ENCODE data around the gene GRK2.
A peak's percentile ranks its signal among the peaks of the same experiment; 100 is the strongest.
"Not testable (repeated sequence)": the region's sequence is repeated elsewhere in the genome, so short reads cannot be mapped to it uniquely, and the experiment has no call there.

GRK2 gene

DNA sequence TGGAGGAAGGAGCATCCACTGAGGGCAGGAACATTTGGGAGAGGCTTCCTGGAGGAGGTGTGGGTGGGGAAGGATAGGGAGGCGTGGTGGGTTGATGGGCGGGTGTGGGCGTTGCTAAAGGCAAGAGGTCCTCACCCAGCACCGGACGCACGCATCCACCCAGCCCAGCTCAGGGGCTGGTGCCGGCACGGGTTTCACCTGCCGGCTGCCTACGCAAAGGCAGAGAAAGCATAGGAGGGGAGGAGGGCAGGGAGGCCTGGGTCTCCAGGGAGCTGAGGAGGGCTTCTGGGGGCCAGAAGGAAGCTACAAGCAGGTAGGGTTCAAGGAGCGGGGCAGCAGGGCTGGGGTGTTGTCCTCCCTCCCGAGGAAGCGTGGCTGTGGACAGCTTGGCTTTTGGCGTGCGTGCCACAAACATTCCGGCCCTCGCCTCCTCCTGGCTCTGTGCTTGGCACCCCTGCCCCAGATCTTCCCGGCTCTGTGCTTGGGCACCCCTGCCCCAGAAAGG, 44.8 kb downstream of the GRK2 start:
- no peak for DNase-seq (ENCODE audit: low read depth in 1 of 2, low spot score in 1 of 2)

DNA sequence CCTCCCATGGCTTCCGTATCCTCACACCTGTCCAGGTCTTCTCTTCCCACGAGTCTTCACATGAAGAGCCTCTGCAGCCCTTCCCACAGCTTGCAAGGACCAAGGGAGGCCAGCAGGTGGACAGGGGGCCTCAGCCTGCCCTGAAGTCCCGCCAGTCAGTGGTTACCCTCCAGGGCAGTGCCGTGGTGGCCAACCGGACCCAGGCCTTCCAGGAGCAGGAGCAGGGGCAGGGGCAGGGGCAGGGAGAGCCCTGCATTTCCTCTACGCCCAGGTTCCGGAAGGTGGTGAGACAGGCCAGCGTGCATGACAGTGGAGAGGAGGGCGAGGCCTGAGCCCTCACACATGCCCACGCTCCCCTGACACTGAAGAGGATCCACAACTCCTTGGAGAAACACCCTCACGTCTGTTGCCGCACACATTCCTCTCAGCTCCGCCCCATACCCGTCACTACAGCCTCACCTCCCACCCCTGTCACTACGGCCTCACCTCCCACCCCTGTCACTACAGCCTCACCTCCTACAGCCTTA, 45.3 kb downstream of the GRK2 start:
- DNase-seq (ENCODE audit: low read depth in 1 of 2, low spot score in 1 of 2) = no peak

DNA sequence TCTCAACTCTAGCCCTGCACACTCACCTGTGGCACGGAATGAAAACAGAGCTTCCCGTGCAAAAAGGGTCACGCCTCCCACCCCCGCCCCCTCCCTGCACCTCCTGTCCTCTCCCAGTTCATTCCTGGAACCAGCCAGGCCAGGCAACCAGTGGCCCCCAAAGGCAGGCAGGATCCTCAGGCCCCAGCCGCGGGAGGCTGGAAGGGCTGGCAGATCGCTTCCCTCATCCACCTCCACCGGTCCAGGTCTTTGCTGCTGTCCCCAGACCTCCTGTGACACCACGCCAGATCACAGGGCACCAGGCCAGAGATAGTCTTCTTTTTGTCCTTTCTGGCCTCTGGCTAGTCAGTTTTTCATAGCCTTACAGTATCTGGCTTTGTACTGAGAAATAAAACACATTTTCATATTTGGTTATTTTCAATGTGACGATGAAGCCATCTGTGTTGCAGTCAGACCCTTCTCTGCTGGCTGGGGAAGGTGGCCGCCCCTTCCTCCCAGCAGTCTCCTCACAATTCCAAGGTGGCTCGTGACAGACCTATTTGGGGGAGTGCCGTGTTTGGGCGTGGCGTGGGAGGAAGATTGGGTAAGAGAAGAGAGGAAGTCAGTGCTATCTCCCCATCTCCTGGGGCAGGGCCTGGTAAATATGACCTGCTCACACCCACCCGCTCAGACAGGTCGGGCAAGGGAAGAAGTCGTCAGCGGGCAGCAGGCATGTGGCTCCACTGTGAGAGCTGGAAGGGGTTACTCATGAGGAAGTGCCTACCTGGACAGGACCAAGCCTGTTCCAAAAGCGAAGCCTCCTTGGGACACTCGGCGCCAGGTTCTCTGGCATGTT, 46.1 kb downstream of the GRK2 start:
- no peak for DNase-seq (ENCODE audit: low read depth in 1 of 2, low spot score in 1 of 2)

DNA sequence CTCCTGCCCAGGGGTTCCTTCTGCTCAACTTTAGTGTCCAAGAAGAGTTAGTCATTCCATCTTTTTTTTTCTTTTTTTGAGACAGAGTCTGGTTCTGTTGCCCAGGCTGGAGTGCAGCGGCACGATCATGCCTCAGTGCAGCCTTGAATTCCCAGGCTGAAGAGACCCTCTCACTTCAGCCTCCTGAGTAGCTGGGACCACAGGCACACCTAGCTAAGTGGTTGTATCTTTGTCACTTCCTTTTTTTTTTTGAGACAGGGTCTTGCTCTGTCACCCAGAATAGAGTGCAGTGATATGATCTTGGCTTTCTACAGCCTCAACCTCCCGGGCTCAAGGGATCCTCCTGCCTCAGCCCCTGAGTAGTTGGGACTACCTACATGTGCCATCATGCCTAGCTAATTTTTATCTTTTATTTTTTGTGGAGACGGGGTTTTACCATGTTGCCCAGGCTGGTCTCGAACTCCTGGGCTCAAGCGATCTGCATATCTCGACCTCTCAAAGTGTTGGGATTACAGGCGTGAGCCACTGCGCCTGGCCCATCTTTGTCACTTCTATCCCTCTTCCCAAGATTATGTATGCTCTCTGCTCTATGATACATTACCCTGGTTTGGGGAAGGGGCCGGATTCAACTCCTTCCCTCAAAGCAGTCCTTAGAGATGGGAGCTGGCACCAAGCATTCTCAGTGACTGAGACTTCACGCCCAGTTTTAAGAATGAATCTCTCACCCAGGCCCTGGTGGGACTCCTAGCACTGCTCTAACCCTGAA, 47.0 kb downstream of the GRK2 start:
- DNase-seq (ENCODE audit: low read depth in 1 of 2, low spot score in 1 of 2) = no peak

DNA sequence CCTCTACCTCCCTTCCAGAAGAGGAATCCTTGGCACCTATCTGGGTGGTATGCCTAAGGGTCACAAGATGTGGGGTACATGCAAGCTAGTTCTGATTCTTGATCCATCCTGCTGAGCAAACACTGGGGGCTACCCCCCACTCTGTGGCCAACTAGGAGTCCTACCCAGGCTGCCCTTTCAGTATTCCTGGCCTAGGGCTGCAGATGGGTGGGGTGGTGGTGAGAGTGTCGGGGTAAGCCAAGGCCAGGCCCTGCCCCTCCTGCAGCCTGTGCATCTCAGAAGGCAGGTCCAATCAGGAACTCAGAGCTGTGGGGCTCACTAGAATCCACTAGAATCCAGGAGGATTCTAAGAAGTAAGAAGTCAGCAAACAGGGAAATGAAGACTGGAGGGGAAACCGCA, 47.9 kb downstream of the GRK2 start:
- no peak for DNase-seq (ENCODE audit: low read depth in 1 of 2, low spot score in 1 of 2)

DNA sequence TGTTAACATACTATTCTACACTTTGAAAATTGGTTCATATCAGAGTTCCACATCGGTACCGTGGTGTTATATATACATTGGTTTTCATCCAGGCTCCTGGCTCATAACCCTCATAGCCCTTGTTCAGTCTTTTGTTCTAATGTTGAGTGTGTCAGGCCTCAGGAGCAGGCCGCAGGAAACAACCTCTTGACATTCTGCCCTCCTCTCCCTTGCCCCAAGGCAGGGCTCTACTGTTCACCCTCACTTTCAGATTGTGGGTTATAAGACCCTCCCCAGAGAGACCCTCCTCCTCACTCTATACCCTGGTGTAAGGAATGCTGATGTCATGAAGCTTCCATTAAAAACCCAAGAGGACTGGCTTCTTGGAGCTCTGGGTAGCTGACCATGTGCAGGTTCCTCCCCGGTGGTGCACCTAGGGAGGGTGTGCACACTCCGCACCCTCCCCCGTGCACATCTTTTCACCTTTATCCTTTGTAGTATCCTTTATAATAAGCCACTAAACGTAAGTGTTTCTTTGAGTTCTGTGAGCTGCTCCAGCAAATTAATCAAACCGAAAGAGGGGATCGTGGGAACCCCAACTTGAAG, 49.1 kb downstream of the GRK2 start:
- DNase-seq (ENCODE audit: low read depth in 1 of 2, low spot score in 1 of 2) = no peak

DNA sequence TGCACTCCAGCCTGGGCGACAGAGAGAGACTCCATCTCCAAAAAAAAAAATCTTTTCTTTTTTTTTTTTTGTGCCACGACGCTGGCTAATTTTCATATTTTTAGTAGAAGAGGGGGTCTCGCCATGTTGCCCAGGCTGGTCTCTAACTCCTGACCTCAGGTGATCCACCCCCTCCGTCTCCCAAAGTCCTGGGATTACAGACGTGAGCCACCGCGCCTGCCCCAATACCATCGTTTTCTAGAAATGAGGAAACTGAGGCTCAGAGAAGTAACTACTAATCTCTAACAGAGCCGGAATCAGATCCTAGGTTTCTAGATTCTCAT, 50.6 kb downstream of the GRK2 start:
- DNase-seq (ENCODE audit: low read depth in 1 of 2, low spot score in 1 of 2) = no peak

DNA sequence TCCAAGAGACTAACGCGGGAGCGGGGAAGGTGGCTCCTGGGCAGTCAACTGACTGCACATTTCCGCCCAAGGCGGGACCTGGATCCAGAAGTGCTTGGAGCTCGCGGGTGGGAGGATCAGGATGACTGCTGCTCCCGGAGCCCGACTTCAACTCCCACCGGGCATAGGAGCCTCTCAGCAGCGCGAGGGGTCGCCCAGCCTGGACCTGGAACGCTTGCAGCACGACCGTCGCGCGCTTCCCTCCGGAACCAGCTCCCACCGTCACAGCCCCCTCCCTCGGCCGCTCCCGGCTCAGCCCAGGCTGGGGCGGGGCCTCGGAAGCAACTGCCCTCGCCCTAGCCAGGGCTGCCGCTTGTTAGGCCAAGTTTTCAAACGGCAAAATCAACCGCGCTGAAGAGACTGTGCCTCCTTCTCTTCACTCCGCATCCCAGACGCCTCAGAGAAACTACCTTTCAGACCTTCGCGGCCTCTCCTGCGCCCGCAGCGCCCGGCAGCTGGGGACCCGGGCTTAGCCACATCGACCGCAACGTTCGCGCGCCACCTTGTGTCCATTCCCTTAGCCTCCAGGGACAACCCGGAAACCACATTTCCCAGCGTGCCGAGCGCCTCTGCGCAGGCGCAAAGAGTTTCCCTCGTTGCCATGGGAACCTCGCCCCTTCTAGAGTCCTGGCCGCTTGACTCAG, 51.1 kb downstream of the GRK2 start:
- peak; percentile 98 to 100 for DNase-seq (ENCODE audit: low read depth in 1 of 2, low spot score in 1 of 2)

DNA sequence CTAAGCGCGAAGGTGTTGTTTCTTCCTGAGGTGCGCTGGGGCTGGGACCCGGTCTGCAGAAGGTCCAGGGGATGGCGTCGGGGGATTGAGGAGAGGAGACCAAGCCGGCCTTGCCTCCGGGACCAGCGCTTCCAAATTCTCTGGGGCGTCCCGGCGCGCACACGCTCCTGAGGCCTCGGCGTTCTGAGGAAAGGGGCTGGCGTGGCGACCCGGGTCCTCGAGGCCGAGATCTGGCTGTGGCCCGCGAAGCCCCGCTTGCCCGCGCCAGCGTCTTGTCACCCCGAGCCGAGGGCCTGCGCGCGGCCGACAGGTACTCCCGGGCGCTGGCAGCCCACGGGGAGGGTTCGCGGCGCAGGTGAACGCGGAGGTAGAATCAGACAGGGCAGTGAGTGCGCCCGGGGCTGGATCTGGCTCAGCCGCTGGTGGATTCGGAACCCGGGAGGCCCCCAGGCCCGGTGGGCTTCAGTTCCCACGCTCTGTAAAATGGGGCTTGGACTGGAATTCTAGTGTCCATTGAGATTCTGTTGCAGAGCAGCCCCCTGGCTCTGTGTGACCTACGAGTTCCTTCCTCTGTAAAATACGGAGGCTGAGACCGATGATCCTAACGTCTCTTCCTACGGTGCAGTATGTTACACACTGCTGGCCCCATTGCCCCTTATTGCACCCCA, 51.7 kb downstream of the GRK2 start:
- DNase-seq (ENCODE audit: low read depth in 1 of 2, low spot score in 1 of 2) = no peak

DNA sequence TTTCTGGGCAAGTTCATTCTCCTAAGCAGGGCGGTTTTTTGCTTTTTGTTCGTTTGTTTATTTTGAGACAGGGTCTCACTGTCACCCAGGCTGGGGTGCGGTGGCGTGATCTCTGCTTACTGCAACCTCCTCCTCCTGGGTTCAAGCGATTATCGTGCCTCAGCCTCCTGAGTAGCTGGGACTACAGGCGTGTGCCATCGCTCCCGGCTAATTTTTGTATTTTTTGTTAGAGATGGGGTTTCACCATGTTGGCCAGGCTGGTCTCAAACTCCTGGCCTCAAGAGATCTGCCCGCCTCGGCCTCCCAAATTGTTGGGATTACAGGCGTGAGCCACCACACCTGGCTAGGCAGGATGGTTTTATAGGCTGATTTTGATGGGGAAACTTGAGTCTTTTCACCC, 52.6 kb downstream of the GRK2 start:
- not testable (repeated sequence) for DNase-seq (ENCODE audit: low read depth in 1 of 2, low spot score in 1 of 2)

DNA sequence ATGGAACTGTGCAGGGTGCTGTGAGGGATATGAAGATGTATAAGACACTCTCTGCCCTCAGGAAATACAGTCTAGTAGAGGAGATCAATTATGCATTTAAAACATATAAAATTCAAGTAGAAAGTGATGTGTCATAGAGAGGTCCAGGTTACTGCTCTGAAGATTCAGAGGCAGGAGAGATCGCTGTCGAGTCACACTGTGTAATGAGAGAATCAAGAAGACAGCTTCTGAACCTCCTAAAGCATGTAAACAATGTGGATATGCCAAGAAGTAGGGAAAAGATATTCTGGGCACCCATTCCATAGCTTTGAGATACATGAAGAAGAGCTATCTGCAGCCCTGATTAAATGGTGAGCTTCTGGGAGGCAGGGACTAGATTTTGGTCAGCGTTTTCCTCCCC, 53.7 kb downstream of the GRK2 start:
- no peak for DNase-seq (ENCODE audit: low read depth in 1 of 2, low spot score in 1 of 2)

DNA sequence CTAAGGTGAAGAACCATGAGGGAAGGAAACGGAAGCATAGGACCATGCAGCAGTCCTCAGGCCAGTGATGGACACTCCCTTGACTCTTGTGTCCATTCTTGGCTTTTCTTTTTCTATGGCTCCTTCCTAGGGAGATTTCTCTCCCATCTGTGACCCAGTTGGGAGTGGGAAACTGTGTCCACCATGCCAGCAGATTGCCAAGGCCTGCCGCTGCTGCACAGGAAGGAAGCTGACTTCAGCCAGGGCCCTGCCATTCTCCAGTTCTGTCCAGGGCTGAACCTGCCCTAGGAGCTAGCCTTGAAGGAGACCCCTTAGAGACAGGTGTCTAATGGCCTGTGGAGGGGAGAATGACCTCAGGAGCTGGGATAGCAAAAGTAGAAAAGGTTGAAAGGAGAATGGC, 54.4 kb downstream of the GRK2 start:
- no peak for DNase-seq (ENCODE audit: low read depth in 1 of 2, low spot score in 1 of 2)

DNA sequence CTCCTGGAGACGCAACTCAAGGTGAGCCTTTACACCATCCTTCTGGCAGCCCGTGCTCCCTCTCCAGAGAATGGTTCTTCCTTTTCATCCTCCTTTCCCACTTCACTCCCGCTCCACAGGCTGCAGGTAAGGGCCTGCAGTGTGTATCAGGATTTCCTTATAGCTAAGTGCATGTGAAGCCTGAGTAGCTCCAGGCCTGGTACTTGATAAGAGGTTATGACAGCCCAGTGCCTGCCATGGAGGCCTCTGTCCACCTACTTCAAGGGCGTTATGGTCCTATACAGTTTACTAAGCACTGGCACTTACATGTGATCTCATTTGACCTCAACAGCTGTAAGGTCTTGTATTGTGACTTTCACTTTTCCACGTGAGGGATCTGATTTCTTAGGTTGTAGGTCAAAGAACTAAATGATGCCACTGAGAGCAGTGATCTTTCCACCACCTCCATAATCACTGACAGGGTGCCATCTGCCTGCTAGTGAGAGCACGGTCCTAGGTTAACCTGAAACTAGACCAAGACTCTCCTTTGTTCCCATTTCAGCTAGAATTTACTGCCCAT, 55.1 kb downstream of the GRK2 start:
- no peak for DNase-seq (ENCODE audit: low read depth in 1 of 2, low spot score in 1 of 2)

DNA sequence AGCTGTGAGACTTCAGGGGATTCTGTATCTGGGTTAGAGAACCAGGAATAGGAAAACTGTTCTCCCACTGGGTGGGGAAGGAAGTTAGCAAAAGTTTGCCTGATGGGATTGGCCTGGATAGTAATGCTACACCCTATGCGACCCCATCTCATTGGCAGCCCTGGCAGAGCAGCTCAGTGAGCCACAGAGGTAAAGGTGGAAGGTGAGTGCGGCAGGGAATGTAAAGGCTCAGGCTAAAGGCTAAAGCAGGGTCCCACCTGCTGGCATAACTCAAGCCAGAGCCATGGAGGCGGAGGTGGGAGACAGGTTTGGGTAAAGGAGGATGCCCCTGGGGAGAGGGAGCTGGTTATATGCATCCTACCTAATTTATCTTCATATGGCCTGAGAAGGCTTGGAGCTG, 55.8 kb downstream of the GRK2 start:
- no peak for DNase-seq (ENCODE audit: low read depth in 1 of 2, low spot score in 1 of 2)

DNA sequence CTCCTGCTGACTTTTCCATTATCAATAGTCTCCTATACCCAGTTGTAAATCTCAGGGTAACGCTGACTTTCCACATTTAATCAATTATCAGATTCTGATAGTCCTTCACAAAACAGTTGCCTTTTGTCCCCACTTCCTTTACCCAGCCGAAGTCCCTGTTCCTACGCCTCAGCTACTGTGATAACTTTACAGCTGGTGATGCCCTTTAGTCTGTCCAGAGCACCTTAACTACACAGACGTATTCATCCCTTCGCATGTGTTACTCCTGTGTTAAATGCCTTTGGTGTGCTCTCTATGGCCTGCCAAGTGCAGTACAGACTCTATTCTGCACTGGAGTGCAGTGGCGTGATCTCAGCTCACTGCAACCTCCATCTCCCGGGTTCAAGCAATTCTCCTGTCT, 57.3 kb downstream of the GRK2 start:
- no peak for DNase-seq (ENCODE audit: low read depth in 1 of 2, low spot score in 1 of 2)

DNA sequence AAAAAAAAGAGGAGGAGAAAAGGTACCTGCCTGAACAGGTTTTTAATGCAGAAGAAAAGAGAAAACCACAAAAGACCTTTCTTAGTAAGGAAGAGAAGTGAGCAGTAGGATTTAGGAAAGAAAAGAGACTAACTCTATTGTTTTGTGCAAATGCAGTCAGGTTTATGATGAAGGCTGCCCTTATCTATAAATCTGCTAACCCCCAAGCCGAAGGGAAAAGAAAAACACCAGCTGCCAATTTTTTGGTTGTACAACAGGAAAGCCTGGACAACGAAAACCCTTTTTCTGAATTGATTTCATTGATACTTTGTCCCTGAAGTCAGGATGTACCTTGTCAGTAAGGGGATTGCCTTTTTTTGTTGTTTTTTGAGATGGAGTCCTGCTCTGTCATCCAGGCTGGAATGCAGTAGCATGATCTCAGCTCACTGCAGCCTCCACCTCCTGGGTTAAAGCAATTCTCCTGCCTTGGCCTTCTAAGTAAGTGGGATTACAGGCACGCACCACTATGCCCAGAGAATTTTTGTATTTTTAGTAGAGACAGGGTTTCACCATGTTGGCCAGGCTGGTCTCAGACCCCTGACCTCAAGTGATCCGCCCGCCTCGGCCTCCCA, 65.9 kb downstream of the GRK2 start:
- DNase-seq (ENCODE audit: low read depth in 1 of 2, low spot score in 1 of 2) = no peak

Data from activated CD4-positive, alpha-beta T cell treated with anti-CD3 and anti-CD28 coated beads, Interleukin-2, amount 50 U/mL, for 24 hours (primary cell).